Measurements from ENCODE around the gene UNC79. TPM values are rescaled to one million over a fixed set of nuclear protein-coding genes. Genes with fewer than 3 reads are reported as not detected.

UNC79 gene
- total and polyA plus RNA-seq, 5 donors from 2014 or later: not detected

DNA sequence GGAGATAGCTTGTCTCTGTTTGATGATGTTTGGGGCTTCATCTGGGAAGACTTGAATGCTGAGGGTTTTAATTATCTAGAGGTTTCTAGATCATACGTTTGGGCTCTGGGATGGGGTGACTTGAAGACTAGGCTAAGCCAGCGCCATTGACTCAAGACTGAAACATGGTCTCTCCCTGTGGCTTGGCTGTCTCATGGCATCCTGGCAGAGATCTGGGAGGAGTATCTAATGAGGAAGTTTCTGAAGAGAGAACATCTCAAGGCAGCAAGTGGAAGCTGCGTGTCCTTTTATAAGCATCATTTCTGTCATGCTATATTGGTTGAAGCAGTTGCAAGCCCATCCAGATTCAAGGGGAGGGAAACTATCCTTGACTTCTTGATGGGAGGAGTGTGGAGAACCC lies 104.8 kb downstream of the UNC79 start:
- Histone ChIP-seq H3K9me3 (ENCODE audit: control insufficient read depth in 2 of 2, low read length in 2 of 2) (no peaks in the 10 kb centered on the region), H3K4me3 (ENCODE audit: low read depth, low read length) (no peak overlapping the region), H3K27ac (ENCODE audit: insufficient read depth, low read length, poor library complexity, severe bottlenecking) (no peak overlapping the region), H3K36me3 (ENCODE audit: control insufficient read depth, insufficient read depth, low read length) (no peaks in the 10 kb centered on the region), H3K27me3 (ENCODE audit: control insufficient read depth, insufficient read depth, low read length) (no peaks in the 10 kb centered on the region), H3K4me1 (ENCODE audit: control insufficient read depth, insufficient read depth, low read length, poor library complexity, severe bottlenecking) (no peaks in the 10 kb centered on the region)
- Mint-ChIP-seq H3K9me3 (no peaks in the 10 kb centered on the region), H3K4me3 (no peak overlapping the region), H3K27me3 (peaks cover 9% of the 10 kb centered on the region), H3K27ac (no peak overlapping the region), H3K36me3 (no peaks in the 10 kb centered on the region), H3K4me1 (no peaks in the 10 kb centered on the region)
- ATAC-seq (ENCODE audit: low read depth in 2 of 2) (no peak), DNase-seq (no peak)

GRCh38 chr14:93536945-93537344 lies 106.2 kb downstream of the UNC79 start:
- H3K27ac ChIP-seq (ENCODE audit: insufficient read depth, low read length, poor library complexity, severe bottlenecking): no peak overlapping the region
- H3K36me3 Mint-ChIP-seq: no peaks in the 10 kb centered on the region
- no peak overlapping the region for H3K4me3 ChIP-seq (ENCODE audit: low read depth, low read length)
- H3K4me1 Mint-ChIP-seq: no peaks in the 10 kb centered on the region
- H3K27ac Mint-ChIP-seq: no peak overlapping the region
- ATAC-seq (ENCODE audit: low read depth in 2 of 2): no peak
- H3K9me3 ChIP-seq (ENCODE audit: control insufficient read depth in 2 of 2, low read length in 2 of 2): no peaks in the 10 kb centered on the region
- no peak overlapping the region for H3K4me3 Mint-ChIP-seq
- H3K27me3 ChIP-seq (ENCODE audit: control insufficient read depth, insufficient read depth, low read length): no peaks in the 10 kb centered on the region
- peaks cover 15% of the 10 kb centered on the region for H3K27me3 Mint-ChIP-seq
- no peaks in the 10 kb centered on the region for H3K9me3 Mint-ChIP-seq
- no peaks in the 10 kb centered on the region for H3K4me1 ChIP-seq (ENCODE audit: control insufficient read depth, insufficient read depth, low read length, poor library complexity, severe bottlenecking)
- no peak for DNase-seq
- H3K36me3 ChIP-seq (ENCODE audit: control insufficient read depth, insufficient read depth, low read length): no peaks in the 10 kb centered on the region

- H3K4me3 ChIP-seq (ENCODE audit: low read depth, low read length): no peak overlapping the region
- no peak for ATAC-seq (ENCODE audit: low read depth in 2 of 2)
- Mint-ChIP-seq H3K4me1 (no peaks in the 10 kb centered on the region), H3K27ac (no peak overlapping the region), H3K9me3 (no peaks in the 10 kb centered on the region), H3K27me3 (peaks cover 15% of the 10 kb centered on the region), H3K4me3 (no peak overlapping the region), H3K36me3 (no peaks in the 10 kb centered on the region)
- H3K27me3 ChIP-seq (ENCODE audit: control insufficient read depth, insufficient read depth, low read length): peaks cover 2% of the 10 kb centered on the region
- no peaks in the 10 kb centered on the region for H3K9me3 ChIP-seq (ENCODE audit: control insufficient read depth in 2 of 2, low read length in 2 of 2)
- DNase-seq: no peak
- H3K36me3 ChIP-seq (ENCODE audit: control insufficient read depth, insufficient read depth, low read length): no peaks in the 10 kb centered on the region
- H3K4me1 ChIP-seq (ENCODE audit: control insufficient read depth, insufficient read depth, low read length, poor library complexity, severe bottlenecking): no peaks in the 10 kb centered on the region
- no peak overlapping the region for H3K27ac ChIP-seq (ENCODE audit: insufficient read depth, low read length, poor library complexity, severe bottlenecking)
Measured at GRCh38 chr14:93537951-93538350, 107.2 kb downstream of the UNC79 start.

DNA sequence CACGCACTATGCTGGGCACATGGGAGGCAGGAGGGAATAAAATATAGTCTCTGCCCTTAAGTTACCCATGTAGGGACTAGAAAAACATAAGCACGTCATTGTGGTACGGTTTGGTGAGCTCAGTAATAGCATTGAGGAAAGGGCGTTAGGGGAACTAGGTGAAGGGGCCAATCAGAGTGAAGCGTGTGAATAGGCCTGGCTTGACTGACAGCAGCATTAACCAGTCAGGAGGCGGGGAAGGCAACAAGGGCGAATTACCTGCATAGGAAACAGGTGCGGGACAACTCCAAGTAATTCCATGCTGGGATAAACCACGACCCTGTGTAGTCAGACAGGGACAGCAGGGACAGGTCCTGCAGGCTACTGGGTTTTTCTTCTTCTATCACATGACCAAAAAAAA lies 107.7 kb downstream of the UNC79 start:
- H3K36me3 ChIP-seq (ENCODE audit: control insufficient read depth, insufficient read depth, low read length): no peaks in the 10 kb centered on the region
- H3K4me3 ChIP-seq (ENCODE audit: low read depth, low read length): no peak overlapping the region
- Mint-ChIP-seq H3K27me3 (peaks cover 15% of the 10 kb centered on the region), H3K4me3 (no peak overlapping the region), H3K9me3 (no peaks in the 10 kb centered on the region), H3K36me3 (no peaks in the 10 kb centered on the region), H3K27ac (no peak overlapping the region), H3K4me1 (no peaks in the 10 kb centered on the region)
- no peak for ATAC-seq (ENCODE audit: low read depth in 2 of 2)
- H3K27me3 ChIP-seq (ENCODE audit: control insufficient read depth, insufficient read depth, low read length): peaks cover 2% of the 10 kb centered on the region
- H3K4me1 ChIP-seq (ENCODE audit: control insufficient read depth, insufficient read depth, low read length, poor library complexity, severe bottlenecking): no peaks in the 10 kb centered on the region
- no peak overlapping the region for H3K27ac ChIP-seq (ENCODE audit: insufficient read depth, low read length, poor library complexity, severe bottlenecking)
- no peaks in the 10 kb centered on the region for H3K9me3 ChIP-seq (ENCODE audit: control insufficient read depth in 2 of 2, low read length in 2 of 2)
- peak in 1 of 3 donors; percentile 5 for DNase-seq

DNA sequence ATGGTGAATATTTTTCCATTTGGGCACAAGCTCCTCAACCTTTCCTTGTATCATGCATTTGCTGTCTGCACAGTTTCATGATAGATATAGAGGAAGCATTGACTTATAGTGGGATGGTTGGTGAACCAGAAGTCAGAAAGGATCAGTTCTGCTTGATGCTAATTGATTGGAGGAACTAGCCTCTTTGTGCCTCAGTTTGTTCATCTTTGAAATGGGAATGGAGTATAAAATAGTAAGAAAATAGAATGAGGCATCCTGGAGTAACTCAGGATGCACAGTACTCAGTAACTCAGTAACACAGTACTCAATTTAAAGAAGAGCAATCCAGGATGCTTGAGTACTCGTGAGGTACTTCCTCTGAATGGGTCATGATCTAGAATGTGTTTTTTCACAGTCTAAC lies 109.5 kb downstream of the UNC79 start:
- ATAC-seq (ENCODE audit: low read depth in 2 of 2) (no peak), DNase-seq (no peak)
- no peaks in the 10 kb centered on the region for H3K9me3 Mint-ChIP-seq
- Histone ChIP-seq H3K4me3 (ENCODE audit: low read depth, low read length) (no peak overlapping the region), H3K4me1 (ENCODE audit: control insufficient read depth, insufficient read depth, low read length, poor library complexity, severe bottlenecking) (no peaks in the 10 kb centered on the region), H3K27me3 (ENCODE audit: control insufficient read depth, insufficient read depth, low read length) (peaks cover 2% of the 10 kb centered on the region), H3K9me3 (ENCODE audit: control insufficient read depth in 2 of 2, low read length in 2 of 2) (no peaks in the 10 kb centered on the region), H3K27ac (ENCODE audit: insufficient read depth, low read length, poor library complexity, severe bottlenecking) (no peak overlapping the region), H3K36me3 (ENCODE audit: control insufficient read depth, insufficient read depth, low read length) (no peaks in the 10 kb centered on the region)
- no peak overlapping the region for H3K4me3 Mint-ChIP-seq
- H3K27me3 Mint-ChIP-seq: peaks cover 18% of the 10 kb centered on the region
- no peaks in the 10 kb centered on the region for H3K4me1 Mint-ChIP-seq
- no peaks in the 10 kb centered on the region for H3K36me3 Mint-ChIP-seq
- no peak overlapping the region for H3K27ac Mint-ChIP-seq

- no peak overlapping the region for H3K4me3 ChIP-seq (ENCODE audit: low read depth, low read length)
- Mint-ChIP-seq H3K4me3 (no peak overlapping the region), H3K9me3 (no peaks in the 10 kb centered on the region), H3K27ac (no peak overlapping the region), H3K4me1 (no peaks in the 10 kb centered on the region), H3K27me3 (peaks cover 35% of the 10 kb centered on the region), H3K36me3 (no peaks in the 10 kb centered on the region)
- no peaks in the 10 kb centered on the region for H3K4me1 ChIP-seq (ENCODE audit: control insufficient read depth, insufficient read depth, low read length, poor library complexity, severe bottlenecking)
- ATAC-seq (ENCODE audit: low read depth in 2 of 2): no peak
- peaks cover 10% of the 10 kb centered on the region for H3K27me3 ChIP-seq (ENCODE audit: control insufficient read depth, insufficient read depth, low read length)
- DNase-seq: peak in 1 of 3 donors; percentile 1
- no peaks in the 10 kb centered on the region for H3K36me3 ChIP-seq (ENCODE audit: control insufficient read depth, insufficient read depth, low read length)
- no peak overlapping the region for H3K27ac ChIP-seq (ENCODE audit: insufficient read depth, low read length, poor library complexity, severe bottlenecking)
- H3K9me3 ChIP-seq (ENCODE audit: control insufficient read depth in 2 of 2, low read length in 2 of 2): no peaks in the 10 kb centered on the region
Measured at GRCh38 chr14:93543766-93544165, 113.0 kb downstream of the UNC79 start.

DNA sequence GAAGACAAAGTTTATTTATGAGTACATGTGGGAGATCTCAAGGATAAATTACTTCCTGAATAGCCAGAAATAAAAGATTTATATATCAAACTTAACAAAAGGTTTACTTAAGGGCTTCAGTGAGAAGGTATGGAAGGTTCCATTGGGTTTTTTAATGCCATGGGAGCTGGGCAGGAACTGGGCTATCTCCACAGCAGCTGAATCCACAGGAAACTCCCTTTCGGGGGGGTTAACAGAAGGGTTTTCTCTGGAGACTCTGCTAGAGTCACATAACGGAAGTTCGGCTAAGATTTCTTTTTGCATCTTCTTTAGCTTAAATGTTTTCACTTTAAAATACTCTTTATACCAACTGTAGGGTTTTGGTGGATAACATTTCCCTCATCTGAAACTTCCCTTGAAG lies 113.5 kb downstream of the UNC79 start:
- no peaks in the 10 kb centered on the region for H3K36me3 Mint-ChIP-seq
- Histone ChIP-seq H3K4me3 (ENCODE audit: low read depth, low read length) (no peak overlapping the region), H3K9me3 (ENCODE audit: control insufficient read depth in 2 of 2, low read length in 2 of 2) (no peaks in the 10 kb centered on the region), H3K27ac (ENCODE audit: insufficient read depth, low read length, poor library complexity, severe bottlenecking) (no peak overlapping the region), H3K36me3 (ENCODE audit: control insufficient read depth, insufficient read depth, low read length) (no peaks in the 10 kb centered on the region), H3K27me3 (ENCODE audit: control insufficient read depth, insufficient read depth, low read length) (peaks cover 10% of the 10 kb centered on the region), H3K4me1 (ENCODE audit: control insufficient read depth, insufficient read depth, low read length, poor library complexity, severe bottlenecking) (no peaks in the 10 kb centered on the region)
- ATAC-seq (ENCODE audit: low read depth in 2 of 2): no peak
- no peak for DNase-seq
- H3K27me3 Mint-ChIP-seq: peaks cover 35% of the 10 kb centered on the region
- no peak overlapping the region for H3K4me3 Mint-ChIP-seq
- H3K9me3 Mint-ChIP-seq: no peaks in the 10 kb centered on the region
- no peak overlapping the region for H3K27ac Mint-ChIP-seq
- H3K4me1 Mint-ChIP-seq: no peaks in the 10 kb centered on the region

DNA sequence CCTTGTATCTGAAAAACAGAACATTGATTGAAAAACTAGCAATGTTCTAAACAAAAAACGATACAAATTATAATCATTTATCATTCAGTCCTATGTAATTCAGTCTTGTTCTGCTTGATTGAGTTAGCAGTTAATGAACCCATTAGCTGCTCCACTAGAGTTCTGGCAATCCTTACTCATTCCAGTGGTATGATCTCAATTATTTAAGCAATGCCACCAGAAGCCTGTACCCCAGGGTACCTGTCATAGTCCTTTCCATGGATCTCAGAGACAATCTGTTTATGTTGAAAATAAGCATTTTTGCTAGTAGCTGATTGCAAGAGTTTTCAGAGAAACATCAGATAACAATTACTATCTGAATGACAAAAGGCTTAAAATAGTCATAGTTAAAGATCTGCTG lies 115.9 kb downstream of the UNC79 start:
- Histone ChIP-seq H3K9me3 (ENCODE audit: control insufficient read depth in 2 of 2, low read length in 2 of 2) (no peaks in the 10 kb centered on the region), H3K27me3 (ENCODE audit: control insufficient read depth, insufficient read depth, low read length) (peaks cover 10% of the 10 kb centered on the region), H3K4me3 (ENCODE audit: low read depth, low read length) (no peak overlapping the region), H3K4me1 (ENCODE audit: control insufficient read depth, insufficient read depth, low read length, poor library complexity, severe bottlenecking) (no peaks in the 10 kb centered on the region), H3K27ac (ENCODE audit: insufficient read depth, low read length, poor library complexity, severe bottlenecking) (no peak overlapping the region), H3K36me3 (ENCODE audit: control insufficient read depth, insufficient read depth, low read length) (no peaks in the 10 kb centered on the region)
- Mint-ChIP-seq H3K27ac (no peak overlapping the region), H3K4me1 (no peaks in the 10 kb centered on the region), H3K27me3 (peaks cover 30% of the 10 kb centered on the region), H3K4me3 (no peak overlapping the region), H3K9me3 (no peaks in the 10 kb centered on the region), H3K36me3 (no peaks in the 10 kb centered on the region)
- no peak for DNase-seq
- ATAC-seq (ENCODE audit: low read depth in 2 of 2): no peak
